Endometrial microvascular endothelial cells (primary cell): ENCODE results near the gene C16orf74. TPM values are rescaled to one million over a fixed set of nuclear protein-coding genes. Genes with fewer than 3 reads are reported as not detected.

ENCODE experiments used
- in situ Hi-C: cut with HindIII; loops from 2 replicates; pipeline ENCODE4 v1.10.0; 2017; ENCODE audit warnings: low sequenced_read_pairs, low pct_unique_long_range_greater_than_20kb; ENCODE audit errors: inconsistent ontology term
- total RNA-seq: library from RNA; depleted of rRNA; stranded (reverse); fragments of >200 nt; gene quantifications from one replicate; pipeline ENCODE4 v1.2.3, GENCODE V29; 2015; ENCODE audit errors: inconsistent ontology term

C16orf74 gene
- total RNA-seq, 1 donor from 2014 or later, result 92.9 TPM

DNA sequence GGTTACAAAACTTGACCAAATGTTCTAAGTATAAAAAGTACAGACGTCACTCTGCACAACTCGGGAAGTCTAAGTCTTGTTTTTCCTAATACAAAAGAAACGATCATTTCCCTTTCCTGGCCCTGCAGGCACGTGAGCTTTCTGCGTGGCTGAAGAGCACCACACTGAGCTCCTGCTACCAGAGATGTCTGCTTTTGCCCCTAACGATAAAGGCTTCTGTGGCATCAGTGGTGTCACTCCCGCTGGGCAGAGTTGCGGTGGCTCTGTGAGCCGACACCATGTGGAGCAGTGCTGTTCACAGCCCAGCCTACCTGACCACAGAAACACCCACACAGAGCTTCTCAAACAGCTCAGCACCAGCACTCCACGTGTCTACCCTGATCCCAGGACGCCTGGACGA is 28.0 kb upstream of the C16orf74 start:
- in situ Hi-C loops, result no loop called here

- in situ Hi-C loops, result no loop called here
Measured at GRCh38 chr16:85777583-85778310, 26.9 kb upstream of the C16orf74 start.

GRCh38 chr16:85774811-85775210 is 23.9 kb upstream of the C16orf74 start:
- in situ Hi-C loops, result no loop called here

GRCh38 chr16:85774136-85774535 is 23.2 kb upstream of the C16orf74 start:
- in situ Hi-C loops, result no loop called here

- in situ Hi-C loops, result no loop called here
Measured at GRCh38 chr16:85773044-85773443, 22.1 kb upstream of the C16orf74 start.

DNA sequence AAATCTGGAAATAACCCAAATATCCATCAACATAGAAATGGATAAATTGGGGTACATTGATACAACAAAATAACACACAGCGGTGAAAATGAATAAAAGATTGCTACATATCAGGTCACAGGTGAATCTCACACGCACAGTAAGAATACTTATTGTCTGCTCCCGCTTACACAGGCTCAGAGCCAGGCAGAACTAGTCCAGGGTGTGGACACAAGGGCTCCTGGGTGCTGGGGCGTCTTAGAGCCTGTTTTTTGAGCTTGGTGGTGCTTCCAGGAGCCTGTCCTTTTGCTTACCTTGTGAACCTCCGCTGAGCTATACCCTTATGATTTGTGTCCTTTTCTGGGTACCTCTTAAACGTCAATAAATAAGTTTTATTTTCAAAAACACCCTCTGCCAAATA is 19.8 kb upstream of the C16orf74 start:
- in situ Hi-C loops, result no loop called here

- in situ Hi-C loops, result no loop called here
Measured at GRCh38 chr16:85768199-85768598, 17.3 kb upstream of the C16orf74 start.

GRCh38 chr16:85767531-85767930 is 16.6 kb upstream of the C16orf74 start:
- in situ Hi-C loops, result no loop called here

DNA sequence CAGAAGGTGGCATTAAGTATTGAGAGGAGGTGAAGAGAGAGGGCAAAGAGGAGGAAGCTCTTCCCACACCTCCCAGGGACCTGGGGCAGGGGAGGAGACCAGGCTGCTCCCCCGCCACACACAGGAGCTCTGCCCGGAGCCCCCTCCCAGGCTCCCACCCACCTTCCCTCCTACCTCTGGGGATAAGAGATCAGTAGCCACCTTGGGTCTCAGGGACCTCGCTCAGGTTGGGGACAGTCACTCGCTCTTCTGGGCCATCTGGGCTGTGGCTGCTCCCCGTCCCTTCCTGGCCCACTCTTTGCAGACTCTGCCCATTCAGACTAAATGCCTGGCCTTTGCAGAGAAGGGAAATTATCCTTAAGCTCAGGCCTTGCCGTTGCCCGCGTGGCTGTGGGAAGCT is 14.9 kb upstream of the C16orf74 start:
- in situ Hi-C loops, result no loop called here

DNA sequence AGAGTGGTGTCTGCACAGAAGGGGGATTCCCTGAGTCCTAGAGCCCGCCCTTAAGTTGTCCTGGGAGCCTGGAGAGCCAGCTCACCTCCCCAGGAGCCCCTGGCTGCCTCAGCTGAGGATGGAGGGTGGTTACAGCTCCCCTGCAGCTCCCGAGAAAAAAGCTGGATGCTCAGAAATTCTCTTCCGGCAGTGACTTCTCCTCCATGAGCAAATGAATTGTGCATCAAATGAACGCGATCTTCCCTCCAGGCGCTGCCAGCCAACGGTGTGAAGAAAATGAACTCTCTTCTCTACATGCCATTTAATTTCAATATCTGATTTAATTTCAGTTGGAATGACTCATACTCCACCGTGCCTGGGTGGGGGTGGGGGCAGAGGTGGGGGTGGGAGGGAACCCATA is 14.3 kb upstream of the C16orf74 start:
- in situ Hi-C loops, result no loop called here

- in situ Hi-C loops, result no loop called here
Measured at GRCh38 chr16:85763616-85764015, 12.7 kb upstream of the C16orf74 start.

DNA sequence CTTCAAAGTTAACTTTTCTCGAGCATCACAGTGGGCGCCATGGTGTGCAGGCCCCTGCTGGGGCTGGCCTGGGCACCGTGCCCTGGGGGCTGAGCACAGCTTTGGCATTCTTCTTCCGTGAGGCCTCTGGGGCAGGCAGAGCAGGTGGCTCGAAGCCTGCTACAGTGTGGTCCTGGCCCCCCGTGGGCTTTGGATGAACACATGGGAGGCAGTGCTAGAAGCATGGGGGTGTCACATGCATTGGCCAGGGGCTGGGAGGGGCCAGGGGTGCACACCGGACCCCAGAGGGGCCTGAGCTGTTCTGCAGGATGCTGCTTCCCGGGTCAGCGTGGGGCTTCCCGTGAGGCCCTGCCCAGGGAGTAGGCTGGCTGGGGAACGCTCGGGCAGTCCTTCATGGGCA is 12.1 kb upstream of the C16orf74 start:
- in situ Hi-C loops, result no loop called here

DNA sequence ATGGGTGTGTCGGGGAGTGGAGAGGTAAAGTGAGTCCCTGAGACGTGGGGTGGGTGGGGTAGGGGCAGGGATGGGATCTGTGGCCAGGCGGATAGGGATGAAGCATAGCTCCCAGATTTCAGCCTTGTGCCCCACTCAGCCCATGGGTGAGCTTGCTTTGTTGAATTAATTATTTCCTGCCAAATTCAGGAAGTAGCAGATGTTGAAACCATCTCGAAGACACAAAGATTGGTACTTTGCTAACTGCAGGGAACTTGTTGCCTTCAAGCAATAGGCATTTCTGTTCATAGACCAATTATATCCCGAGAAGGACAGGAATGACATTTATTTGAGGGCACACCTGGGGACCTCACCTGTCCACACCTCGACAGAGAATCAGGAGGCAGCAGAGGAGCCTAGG is 11.0 kb upstream of the C16orf74 start:
- in situ Hi-C loops, result no loop called here

DNA sequence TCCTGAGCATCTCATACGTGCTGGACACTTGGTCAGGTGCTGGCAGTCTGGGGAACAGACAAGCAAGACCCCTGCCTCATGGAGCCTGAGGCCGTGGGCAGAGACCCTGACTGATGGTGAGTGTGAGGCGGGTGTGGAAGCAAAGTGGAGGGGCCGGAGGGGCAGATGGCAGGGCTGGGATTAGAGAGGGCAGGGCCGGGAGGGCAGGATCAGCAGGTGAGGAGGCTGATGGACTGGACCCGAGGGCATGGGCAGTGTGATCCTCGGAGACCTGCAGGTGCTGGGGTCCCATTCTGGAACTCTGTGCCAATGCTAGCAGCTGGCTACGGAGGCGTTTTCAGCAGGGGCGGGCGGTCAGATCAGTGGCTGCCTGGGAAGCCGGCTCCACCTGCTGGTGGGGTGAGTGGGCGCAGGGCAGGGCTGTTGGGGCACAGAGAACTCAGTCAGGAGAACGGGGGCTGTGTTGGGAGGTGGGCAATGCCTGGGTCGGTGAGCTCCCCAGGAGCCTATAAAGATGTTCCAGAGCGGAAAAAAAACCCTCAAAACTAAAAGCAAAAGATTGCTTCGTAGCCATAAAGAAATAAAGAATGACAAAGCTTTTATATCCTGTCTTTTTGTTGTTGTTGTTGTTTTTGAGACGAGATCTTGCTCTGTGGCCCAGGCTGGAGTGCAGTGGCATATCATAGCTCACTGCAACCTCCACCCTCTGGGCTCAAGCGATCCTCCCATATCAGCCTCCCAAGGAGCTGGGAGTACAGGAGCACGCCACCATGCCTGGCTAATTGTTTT is 8.9 kb upstream of the C16orf74 start:
- in situ Hi-C loops, result no loop called here

GRCh38 chr16:85759136-85759535 is 8.2 kb upstream of the C16orf74 start:
- in situ Hi-C loops, result no loop called here

- in situ Hi-C loops, result no loop called here
Measured at GRCh38 chr16:85757341-85757822, 6.5 kb upstream of the C16orf74 start.

GRCh38 chr16:85755929-85756768 is 5.3 kb upstream of the C16orf74 start:
- in situ Hi-C loops, result no loop called here

DNA sequence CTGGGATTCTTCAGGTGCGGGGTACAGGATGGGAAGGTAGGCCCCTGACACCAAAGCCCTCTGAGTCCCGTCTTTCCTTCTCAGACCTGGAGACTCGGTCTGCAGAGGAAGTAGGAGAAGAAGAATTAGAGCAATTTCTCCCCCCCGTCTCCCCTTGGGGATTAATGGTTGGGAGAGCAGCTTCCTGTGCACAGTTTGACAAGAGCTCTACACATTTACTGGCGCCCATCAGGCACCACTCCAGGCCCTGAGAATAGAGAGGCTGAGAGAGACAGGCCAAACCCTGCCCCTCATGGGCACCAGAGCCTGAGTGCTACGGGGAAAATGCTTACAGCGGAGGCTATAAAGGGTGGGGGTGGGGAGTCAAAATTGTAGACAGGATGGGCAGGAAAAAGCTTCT is 3.5 kb upstream of the C16orf74 start:
- in situ Hi-C loops, result no loop called here

DNA sequence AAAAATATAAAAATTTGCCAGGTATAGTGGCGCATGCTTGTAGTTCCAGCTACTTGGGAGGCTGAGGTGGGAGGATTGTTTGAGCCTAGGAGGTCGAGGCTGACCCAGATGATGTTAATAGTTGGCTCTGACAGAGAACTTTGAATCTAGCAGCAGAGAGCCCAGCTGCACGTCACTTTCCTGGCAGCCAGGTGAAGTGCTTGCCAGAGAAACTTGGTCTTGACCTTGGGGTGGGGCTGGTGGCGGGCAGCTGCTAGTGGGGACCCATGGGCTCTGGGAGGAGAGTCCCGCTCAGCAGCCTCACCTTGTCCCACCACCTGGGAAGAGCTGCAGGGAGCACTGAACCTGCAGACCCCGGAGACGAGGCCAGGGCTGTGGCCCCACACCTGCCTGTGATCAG is 3.1 kb upstream of the C16orf74 start:
- in situ Hi-C loops, result no loop called here
